Peyer's patch (tissue), 4 donors: Measurements from ENCODE around the gene LSM10.

Experiments
- CTCF ChIP-seq, 6 experiments: fragments of 450-650 bp in 4 of 6; fragments of 200-600 bp in 2 of 6; sonication (generic) in 1 of 6; IDR thresholded peaks; one replicate each; pipeline ENCODE4 v1.5.1; 2017 to 2019; ENCODE audit warnings: antibody characterized with exemption in 6 of 6, mild to moderate bottlenecking in 3 of 6, moderate library complexity in 1 of 6
- POLR2A ChIP-seq, 2 donors: fragments of 450-650 bp; IDR thresholded peaks; one replicate each; pipeline ENCODE4 v1.5.1; 2017; ENCODE audit warnings: antibody characterized with exemption in 2 of 2, mild to moderate bottlenecking in 2 of 2, moderate library complexity in 2 of 2

- TF ChIP-seq CTCF (IDR thresholded peaks at IDR 0.05) = no peak
- TF ChIP-seq POLR2A (IDR thresholded peaks at IDR 0.05) = peak; percentile 89 to 98
These were observed 11.2 kb downstream of the LSM10 start for GRCh38 chr1:36386265-36387140.
